ENCODE measurements around the gene TARS3. TPM values are rescaled to one million over a fixed set of nuclear protein-coding genes. Genes with fewer than 3 reads are reported as not detected.

The TARS3 gene
- total and polyA plus RNA-seq, 2 donors: 13.2 to 14.6 TPM

DNA sequence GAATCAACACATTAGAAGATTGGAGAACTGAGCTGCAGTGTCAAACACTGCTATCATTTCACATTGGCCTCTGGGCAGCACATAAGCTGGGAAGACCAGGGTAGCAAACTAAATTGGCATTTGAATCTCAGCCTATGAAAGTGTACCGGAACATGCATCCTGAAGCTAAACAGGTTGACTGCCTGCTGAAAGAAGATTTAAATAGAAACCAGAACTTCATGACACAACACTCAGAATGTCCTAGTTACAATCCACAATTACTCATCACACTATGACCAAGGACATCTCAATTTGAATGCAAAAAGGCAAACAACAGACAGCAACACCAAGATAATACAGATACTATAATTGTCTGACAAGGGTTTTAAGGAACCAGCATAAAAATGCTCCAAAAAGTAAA is 98.3 kb downstream of the TARS3 start:
- Histone ChIP-seq H3K27me3 (ENCODE audit: control insufficient read depth in 2 of 2, insufficient read depth in 1 of 2, low read length in 1 of 2) (no peaks in the 10 kb centered on the region), H3K27ac (ENCODE audit: low read depth in 1 of 2, low read length in 1 of 2) (no peak overlapping the region), H3K4me1 (ENCODE audit: control insufficient read depth in 2 of 2, insufficient read depth in 2 of 2, low read length in 2 of 2) (no peaks in the 10 kb centered on the region), H3K4me3 (ENCODE audit: low read length in 2 of 2) (no peak overlapping the region), H3K9me3 (ENCODE audit: control insufficient read depth in 2 of 2, insufficient read depth in 1 of 2, low read length in 1 of 2) (no peaks in the 10 kb centered on the region), H3K36me3 (ENCODE audit: control insufficient read depth in 2 of 2, insufficient read depth in 2 of 2, low read length in 1 of 2) (no peaks in the 10 kb centered on the region)
- WGBS: 98% methylated on average over 1 of the region's 1 CpG
- no peak for DNase-seq (ENCODE audit: low read depth in 6 of 9, low spot score in 9 of 9)

DNA sequence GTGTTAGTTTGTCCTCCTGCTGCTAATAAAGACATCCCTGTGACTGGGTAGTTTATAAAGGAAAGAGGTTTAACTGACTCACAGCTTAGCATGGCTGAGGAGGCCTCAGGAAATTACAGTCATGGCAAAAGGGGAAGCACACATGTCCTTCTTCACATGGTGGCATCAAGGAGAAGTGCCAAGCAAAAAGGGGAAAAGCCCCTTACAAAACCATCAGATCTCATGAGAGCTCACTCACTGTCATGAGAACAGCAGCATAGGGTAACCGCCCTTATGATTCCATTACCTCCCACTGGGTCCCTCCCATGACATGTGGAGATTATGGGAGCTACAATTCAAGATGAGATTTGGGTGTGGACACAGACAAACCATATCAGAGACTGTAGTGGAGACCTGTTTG is 99.1 kb downstream of the TARS3 start:
- Histone ChIP-seq H3K9me3 (ENCODE audit: control insufficient read depth in 2 of 2, insufficient read depth in 1 of 2, low read length in 1 of 2) (no peaks in the 10 kb centered on the region), H3K4me3 (ENCODE audit: low read length in 2 of 2) (no peak overlapping the region), H3K27ac (ENCODE audit: low read depth in 1 of 2, low read length in 1 of 2) (no peak overlapping the region), H3K27me3 (ENCODE audit: control insufficient read depth in 2 of 2, insufficient read depth in 1 of 2, low read length in 1 of 2) (no peaks in the 10 kb centered on the region), H3K4me1 (ENCODE audit: control insufficient read depth in 2 of 2, insufficient read depth in 2 of 2, low read length in 2 of 2) (no peaks in the 10 kb centered on the region), H3K36me3 (ENCODE audit: control insufficient read depth in 2 of 2, insufficient read depth in 2 of 2, low read length in 1 of 2) (no peaks in the 10 kb centered on the region)
- 96% methylated on average over 1 of the region's 1 CpG for WGBS
- DNase-seq (ENCODE audit: low read depth in 6 of 9, low spot score in 9 of 9): no peak

GRCh38 chr15:101623367-101624304 is 100.6 kb downstream of the TARS3 start:
- no peaks in the 10 kb centered on the region for H3K9me3 ChIP-seq (ENCODE audit: control insufficient read depth in 2 of 2, insufficient read depth in 1 of 2, low read length in 1 of 2)
- no peaks in the 10 kb centered on the region for H3K36me3 ChIP-seq (ENCODE audit: control insufficient read depth in 2 of 2, insufficient read depth in 2 of 2, low read length in 1 of 2)
- H3K4me3 ChIP-seq (ENCODE audit: low read length in 2 of 2): no peak overlapping the region
- H3K27ac ChIP-seq (ENCODE audit: low read depth in 1 of 2, low read length in 1 of 2): no peak overlapping the region
- H3K4me1 ChIP-seq (ENCODE audit: control insufficient read depth in 2 of 2, insufficient read depth in 2 of 2, low read length in 2 of 2): no peaks in the 10 kb centered on the region
- WGBS: 98% methylated on average over 6 of the region's 6 CpGs
- H3K27me3 ChIP-seq (ENCODE audit: control insufficient read depth in 2 of 2, insufficient read depth in 1 of 2, low read length in 1 of 2): no peaks in the 10 kb centered on the region
- DNase-seq (ENCODE audit: low read depth in 6 of 9, low spot score in 9 of 9): no peak

GRCh38 chr15:101621961-101622360 is 102.3 kb downstream of the TARS3 start:
- no peak overlapping the region for H3K4me3 ChIP-seq (ENCODE audit: low read length in 2 of 2)
- no peak for DNase-seq (ENCODE audit: low read depth in 6 of 9, low spot score in 9 of 9)
- no peaks in the 10 kb centered on the region for H3K27me3 ChIP-seq (ENCODE audit: control insufficient read depth in 2 of 2, insufficient read depth in 1 of 2, low read length in 1 of 2)
- no peaks in the 10 kb centered on the region for H3K9me3 ChIP-seq (ENCODE audit: control insufficient read depth in 2 of 2, insufficient read depth in 1 of 2, low read length in 1 of 2)
- no peak overlapping the region for H3K27ac ChIP-seq (ENCODE audit: low read depth in 1 of 2, low read length in 1 of 2)
- no peaks in the 10 kb centered on the region for H3K36me3 ChIP-seq (ENCODE audit: control insufficient read depth in 2 of 2, insufficient read depth in 2 of 2, low read length in 1 of 2)
- H3K4me1 ChIP-seq (ENCODE audit: control insufficient read depth in 2 of 2, insufficient read depth in 2 of 2, low read length in 2 of 2): no peaks in the 10 kb centered on the region
- 95% methylated on average over 3 of the region's 3 CpGs for WGBS

DNA sequence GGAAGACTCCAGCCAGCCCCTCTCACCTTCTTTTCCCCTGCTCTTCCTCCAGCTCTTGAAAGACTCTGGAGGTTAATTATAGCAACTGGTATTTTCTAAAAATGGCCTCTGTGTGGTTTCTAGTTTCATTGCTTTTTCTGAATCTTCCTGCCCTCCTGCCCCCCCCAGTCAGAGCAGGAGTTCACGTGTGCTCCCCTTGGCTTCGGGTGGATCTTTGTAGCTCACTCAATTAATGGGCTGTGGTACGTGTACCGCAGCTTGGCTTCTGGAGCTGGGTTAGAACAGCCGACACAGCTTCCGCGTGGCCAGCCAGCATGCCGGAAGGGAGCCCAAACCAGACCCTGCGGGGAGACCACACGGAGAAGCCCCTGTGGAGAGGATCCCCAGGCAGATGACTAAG is 103.6 kb downstream of the TARS3 start:
- Histone ChIP-seq H3K9me3 (ENCODE audit: control insufficient read depth in 2 of 2, insufficient read depth in 1 of 2, low read length in 1 of 2) (peaks cover 0 to 2% of the 10 kb centered on the region in 2 donors), H3K36me3 (ENCODE audit: control insufficient read depth in 2 of 2, insufficient read depth in 2 of 2, low read length in 1 of 2) (no peaks in the 10 kb centered on the region), H3K4me3 (ENCODE audit: low read length in 2 of 2) (no peak overlapping the region), H3K4me1 (ENCODE audit: control insufficient read depth in 2 of 2, insufficient read depth in 2 of 2, low read length in 2 of 2) (no peaks in the 10 kb centered on the region), H3K27ac (ENCODE audit: low read depth in 1 of 2, low read length in 1 of 2) (no peak overlapping the region), H3K27me3 (ENCODE audit: control insufficient read depth in 2 of 2, insufficient read depth in 1 of 2, low read length in 1 of 2) (no peaks in the 10 kb centered on the region)
- DNase-seq (ENCODE audit: low read depth in 6 of 9, low spot score in 9 of 9): no peak
- WGBS: 84% methylated on average over 10 of the region's 10 CpGs

DNA sequence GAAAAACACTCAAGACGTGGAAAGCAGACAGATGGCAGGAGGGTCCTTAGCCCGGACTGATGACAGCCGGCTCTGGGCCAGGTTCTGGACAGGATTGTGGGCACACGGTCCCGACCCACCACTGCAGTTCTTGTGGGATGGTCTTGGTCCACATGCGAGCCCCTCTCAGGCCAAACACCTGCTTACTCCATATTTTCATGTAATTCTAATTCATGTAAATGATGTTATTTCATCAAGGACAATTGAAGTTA is 104.7 kb downstream of the TARS3 start:
- 98% methylated on average over 6 of the region's 6 CpGs for WGBS
- peaks cover 0 to 5% of the 10 kb centered on the region in 2 donors for H3K9me3 ChIP-seq (ENCODE audit: control insufficient read depth in 2 of 2, insufficient read depth in 1 of 2, low read length in 1 of 2)
- H3K27ac ChIP-seq (ENCODE audit: low read depth in 1 of 2, low read length in 1 of 2): no peak overlapping the region
- H3K36me3 ChIP-seq (ENCODE audit: control insufficient read depth in 2 of 2, insufficient read depth in 2 of 2, low read length in 1 of 2): no peaks in the 10 kb centered on the region
- no peaks in the 10 kb centered on the region for H3K4me1 ChIP-seq (ENCODE audit: control insufficient read depth in 2 of 2, insufficient read depth in 2 of 2, low read length in 2 of 2)
- DNase-seq (ENCODE audit: low read depth in 6 of 9, low spot score in 9 of 9): no peak
- no peak overlapping the region for H3K4me3 ChIP-seq (ENCODE audit: low read length in 2 of 2)
- H3K27me3 ChIP-seq (ENCODE audit: control insufficient read depth in 2 of 2, insufficient read depth in 1 of 2, low read length in 1 of 2): no peaks in the 10 kb centered on the region

DNA sequence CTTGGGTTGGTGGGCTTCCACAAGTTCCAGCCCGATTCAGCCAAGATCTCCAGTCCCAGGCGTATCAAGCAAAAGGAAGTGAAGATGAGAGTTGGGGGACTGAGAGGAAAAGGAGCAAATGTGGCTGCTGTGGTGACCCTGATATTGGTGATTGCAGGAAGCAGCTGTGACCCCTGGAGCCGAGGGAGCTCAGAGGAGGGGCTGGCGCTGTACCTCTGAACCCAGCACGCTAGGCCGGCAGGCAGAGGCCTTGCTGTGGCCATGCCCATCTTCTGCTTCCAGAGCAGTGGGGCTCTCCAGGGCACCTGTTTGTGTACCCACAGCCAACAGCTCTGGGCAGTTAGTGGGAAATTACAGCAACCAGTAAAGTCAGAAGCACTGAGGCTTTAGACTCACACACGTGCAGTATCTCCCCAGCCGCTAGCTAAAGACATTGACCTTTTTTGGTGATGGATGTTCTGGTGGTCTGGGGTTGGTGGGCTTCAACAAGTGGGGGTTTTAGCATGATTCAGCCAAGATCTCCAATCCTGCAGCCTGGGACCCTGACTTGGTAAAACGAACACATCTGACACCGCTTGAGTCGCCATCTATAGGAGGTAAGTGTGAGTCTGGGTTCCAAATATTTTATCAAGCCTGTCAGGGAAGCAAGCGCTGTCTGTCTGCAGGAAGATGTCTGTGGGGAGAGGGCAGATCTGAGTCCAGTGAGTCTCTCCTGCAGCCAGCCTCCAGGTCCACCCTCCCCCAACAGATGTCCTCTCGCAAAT is 105.2 kb downstream of the TARS3 start:
- H3K27me3 ChIP-seq (ENCODE audit: control insufficient read depth in 2 of 2, insufficient read depth in 1 of 2, low read length in 1 of 2): no peaks in the 10 kb centered on the region
- H3K4me3 ChIP-seq (ENCODE audit: low read length in 2 of 2): no peak overlapping the region
- H3K9me3 ChIP-seq (ENCODE audit: control insufficient read depth in 2 of 2, insufficient read depth in 1 of 2, low read length in 1 of 2): peaks cover 0 to 5% of the 10 kb centered on the region in 2 donors
- 60% methylated on average over 13 of the region's 13 CpGs for WGBS
- H3K36me3 ChIP-seq (ENCODE audit: control insufficient read depth in 2 of 2, insufficient read depth in 2 of 2, low read length in 1 of 2): no peaks in the 10 kb centered on the region
- H3K4me1 ChIP-seq (ENCODE audit: control insufficient read depth in 2 of 2, insufficient read depth in 2 of 2, low read length in 2 of 2): no peaks in the 10 kb centered on the region
- H3K27ac ChIP-seq (ENCODE audit: low read depth in 1 of 2, low read length in 1 of 2): no peak overlapping the region
- DNase-seq (ENCODE audit: low read depth in 6 of 9, low spot score in 9 of 9): no peak

- no peaks in the 10 kb centered on the region for H3K36me3 ChIP-seq (ENCODE audit: control insufficient read depth in 2 of 2, insufficient read depth in 2 of 2, low read length in 1 of 2)
- no peak overlapping the region for H3K27ac ChIP-seq (ENCODE audit: low read depth in 1 of 2, low read length in 1 of 2)
- peaks cover 0 to 5% of the 10 kb centered on the region in 2 donors for H3K9me3 ChIP-seq (ENCODE audit: control insufficient read depth in 2 of 2, insufficient read depth in 1 of 2, low read length in 1 of 2)
- 96% methylated on average over 10 of the region's 10 CpGs for WGBS
- H3K27me3 ChIP-seq (ENCODE audit: control insufficient read depth in 2 of 2, insufficient read depth in 1 of 2, low read length in 1 of 2): no peaks in the 10 kb centered on the region
- no peaks in the 10 kb centered on the region for H3K4me1 ChIP-seq (ENCODE audit: control insufficient read depth in 2 of 2, insufficient read depth in 2 of 2, low read length in 2 of 2)
- DNase-seq (ENCODE audit: low read depth in 6 of 9, low spot score in 9 of 9): no peak
- H3K4me3 ChIP-seq (ENCODE audit: low read length in 2 of 2): no peak overlapping the region
Measured at GRCh38 chr15:101618076-101618475, 106.2 kb downstream of the TARS3 start.

GRCh38 chr15:101617390-101617965 is 106.8 kb downstream of the TARS3 start:
- DNase-seq (ENCODE audit: low read depth in 6 of 9, low spot score in 9 of 9): no peak
- WGBS: 97% methylated on average over 17 of the region's 17 CpGs
- H3K4me3 ChIP-seq (ENCODE audit: low read length in 2 of 2): no peak overlapping the region
- H3K9me3 ChIP-seq (ENCODE audit: control insufficient read depth in 2 of 2, insufficient read depth in 1 of 2, low read length in 1 of 2): peaks cover 0 to 5% of the 10 kb centered on the region in 2 donors
- no peaks in the 10 kb centered on the region for H3K36me3 ChIP-seq (ENCODE audit: control insufficient read depth in 2 of 2, insufficient read depth in 2 of 2, low read length in 1 of 2)
- H3K27me3 ChIP-seq (ENCODE audit: control insufficient read depth in 2 of 2, insufficient read depth in 1 of 2, low read length in 1 of 2): no peaks in the 10 kb centered on the region
- H3K27ac ChIP-seq (ENCODE audit: low read depth in 1 of 2, low read length in 1 of 2): no peak overlapping the region
- no peaks in the 10 kb centered on the region for H3K4me1 ChIP-seq (ENCODE audit: control insufficient read depth in 2 of 2, insufficient read depth in 2 of 2, low read length in 2 of 2)
